GM12872 (cell line): Measurements from ENCODE around the gene TSTD1.

ENCODE experiments used
- CTCF ChIP-seq: IDR thresholded peaks from 3 replicates; pipeline ENCODE4 v1.5.1; 2011; ENCODE audit warnings: low read depth, mild to moderate bottlenecking, low read length, moderate library complexity; ENCODE audit not compliant: insufficient read depth

TSTD1 gene

GRCh38 chr1:161072751-161073449, 34.1 kb upstream of the TSTD1 start:
- no peak for TF ChIP-seq CTCF

GRCh38 chr1:161071886-161072371, 33.2 kb upstream of the TSTD1 start:
- peak; percentile 80 for TF ChIP-seq CTCF

- no peak for TF ChIP-seq CTCF
Measured at GRCh38 chr1:161070761-161071160, 32.0 kb upstream of the TSTD1 start.

GRCh38 chr1:161069731-161070270, 31.0 kb upstream of the TSTD1 start, which contains the start of gene ARHGAP30:
TSS of gene ARHGAP30 (minus strand) at chr1:161069891. CDS start at chr1:161069624, 267 bp downstream.
- TF ChIP-seq CTCF = no peak

GRCh38 chr1:161069241-161069640, 30.5 kb upstream of the TSTD1 start:
- TF ChIP-seq CTCF = no peak

GRCh38 chr1:161068306-161069234, 29.8 kb upstream of the TSTD1 start:
- no peak for TF ChIP-seq CTCF

GRCh38 chr1:161066694-161067093, 27.9 kb upstream of the TSTD1 start:
- no peak for TF ChIP-seq CTCF
